Pons (tissue), 1 donor: ENCODE results near the gene ALG8.
"Not testable (repeated sequence)": the region's sequence is repeated elsewhere in the genome, so short reads cannot be mapped to it uniquely, and the experiment has no call there.

Experiments
- DNase-seq: peaks from one replicate; pipeline ENCODE4 v3.0.0-alpha.2; 2016; ENCODE audit warnings: low spot score

The ALG8 gene

GRCh38 chr11:78100676-78101472 is 38.6 kb downstream of the ALG8 start:
- DNase-seq = no peak

GRCh38 chr11:78100261-78100660 is 39.2 kb downstream of the ALG8 start:
- DNase-seq = no peak

- DNase-seq = no peak
These were observed 39.8 kb downstream of the ALG8 start for GRCh38 chr11:78099666-78100065.

- DNase-seq = no peak
These were observed 41.6 kb downstream of the ALG8 start for GRCh38 chr11:78097666-78098385.

GRCh38 chr11:78094250-78094649 is 45.2 kb downstream of the ALG8 start:
- DNase-seq = no peak

GRCh38 chr11:78086521-78087074 is 52.8 kb downstream of the ALG8 start:
- not testable (repeated sequence) for DNase-seq

- DNase-seq = no peak
These were observed 53.5 kb downstream of the ALG8 start for GRCh38 chr11:78085972-78086371.

GRCh38 chr11:78084506-78084905 is 54.9 kb downstream of the ALG8 start:
- DNase-seq = not testable (repeated sequence)

GRCh38 chr11:78083021-78083420 is 56.4 kb downstream of the ALG8 start:
- no peak for DNase-seq

GRCh38 chr11:78082146-78082545 is 57.3 kb downstream of the ALG8 start:
- no peak for DNase-seq

GRCh38 chr11:78081583-78081982 is 57.8 kb downstream of the ALG8 start:
- no peak for DNase-seq

- no peak for DNase-seq
These were observed 58.5 kb downstream of the ALG8 start for GRCh38 chr11:78080818-78081495.

- DNase-seq = no peak
These were observed 59.2 kb downstream of the ALG8 start for GRCh38 chr11:78080084-78080817.

- DNase-seq = peak; percentile 68
These were observed 60.0 kb downstream of the ALG8 start, which contains the start of gene NDUFC2 for GRCh38 chr11:78079232-78080083. Gene NDUFC2, minus strand, starts transcription at chr11:78079862. Its CDS starts 118 bp downstream, at chr11:78079744.

- DNase-seq = no peak
These were observed 60.9 kb downstream of the ALG8 start for GRCh38 chr11:78078218-78079167.

GRCh38 chr11:78077592-78077991 is 61.8 kb downstream of the ALG8 start:
- DNase-seq = not testable (repeated sequence)

GRCh38 chr11:78076733-78077403 is 62.6 kb downstream of the ALG8 start:
- no peak for DNase-seq

GRCh38 chr11:78074756-78075155 is 64.7 kb downstream of the ALG8 start:
- DNase-seq = no peak

GRCh38 chr11:78072455-78072854 is 67.0 kb downstream of the ALG8 start:
- no peak for DNase-seq
